ENCODE results near the gene XXYLT1. TPM values are rescaled to one million over a fixed set of nuclear protein-coding genes. Genes with fewer than 3 reads are reported as not detected.

The XXYLT1 gene
- total RNA-seq, 2 experiments from 2014 or later: 3.1 to 3.7 TPM

- ATAC-seq (ENCODE audit: poor library complexity) (no peak), DNase-seq (no peak)
- no peaks in the 10 kb centered on the region for H3K9me3 ChIP-seq (ENCODE audit: control insufficient read depth in 1 of 2, insufficient read depth in 1 of 2, low read length in 2 of 2)
- no peaks in the 10 kb centered on the region for H3K27me3 Mint-ChIP-seq
- no peak overlapping the region for H3K27ac ChIP-seq (ENCODE audit: low read depth in 1 of 2, low read length in 2 of 2)
- no peak overlapping the region for H3K4me3 Mint-ChIP-seq
- intact Hi-C loops (cut with DNase I, micrococcal nuclease): no loop called here
- no peaks in the 10 kb centered on the region for H3K36me3 ChIP-seq (ENCODE audit: insufficient read depth, low read length)
- H3K36me3 Mint-ChIP-seq (ENCODE audit: low read depth): no peaks in the 10 kb centered on the region
- peaks cover 14% of the 10 kb centered on the region for H3K4me1 Mint-ChIP-seq (ENCODE audit: low read depth)
- no peak overlapping the region for H3K4me3 ChIP-seq (ENCODE audit: low read length)
- peaks cover 3% of the 10 kb centered on the region for H3K4me1 ChIP-seq (ENCODE audit: insufficient read depth, low read length)
- H3K9me3 Mint-ChIP-seq: no peaks in the 10 kb centered on the region
- TF ChIP-seq CTCF (IDR thresholded peaks at IDR 0.05): no peak
- H3K27ac Mint-ChIP-seq: no peak overlapping the region
- ChIA-PET CTCF (no interaction called here), POLR2A (no interaction called here)
- no peaks in the 10 kb centered on the region for H3K27me3 ChIP-seq (ENCODE audit: control insufficient read depth in 1 of 2, insufficient read depth in 2 of 2, low read length in 2 of 2)
Measured at GRCh38 chr3:195201295-195201694, 69.7 kb downstream of the XXYLT1 start.

GRCh38 chr3:195200010-195200822 lies 70.7 kb downstream of the XXYLT1 start:
- intact Hi-C loops (cut with DNase I, micrococcal nuclease): no loop called here
- Histone ChIP-seq H3K4me3 (ENCODE audit: low read length) (no peak overlapping the region), H3K27ac (ENCODE audit: low read depth in 1 of 2, low read length in 2 of 2) (no peak overlapping the region), H3K4me1 (ENCODE audit: insufficient read depth, low read length) (no peaks in the 10 kb centered on the region), H3K36me3 (ENCODE audit: insufficient read depth, low read length) (no peaks in the 10 kb centered on the region), H3K9me3 (ENCODE audit: control insufficient read depth in 1 of 2, insufficient read depth in 1 of 2, low read length in 2 of 2) (no peaks in the 10 kb centered on the region), H3K27me3 (ENCODE audit: control insufficient read depth in 1 of 2, insufficient read depth in 2 of 2, low read length in 2 of 2) (no peaks in the 10 kb centered on the region)
- Mint-ChIP-seq H3K4me3 (no peak overlapping the region), H3K36me3 (ENCODE audit: low read depth) (no peaks in the 10 kb centered on the region), H3K27me3 (no peaks in the 10 kb centered on the region), H3K27ac (no peak overlapping the region), H3K4me1 (ENCODE audit: low read depth) (peaks cover 16% of the 10 kb centered on the region), H3K9me3 (no peaks in the 10 kb centered on the region)
- no peak for TF ChIP-seq CTCF (IDR thresholded peaks at IDR 0.05)
- ChIA-PET POLR2A (no interaction called here), CTCF (no interaction called here)
- no peak for ATAC-seq (ENCODE audit: poor library complexity)
- no peak for DNase-seq

GRCh38 chr3:195198426-195199346 lies 72.3 kb downstream of the XXYLT1 start:
- no peak overlapping the region for H3K4me3 Mint-ChIP-seq
- Histone ChIP-seq H3K36me3 (ENCODE audit: insufficient read depth, low read length) (no peaks in the 10 kb centered on the region), H3K27me3 (ENCODE audit: control insufficient read depth in 1 of 2, insufficient read depth in 2 of 2, low read length in 2 of 2) (no peaks in the 10 kb centered on the region), H3K4me3 (ENCODE audit: low read length) (no peak overlapping the region), H3K4me1 (ENCODE audit: insufficient read depth, low read length) (no peaks in the 10 kb centered on the region), H3K27ac (ENCODE audit: low read depth in 1 of 2, low read length in 2 of 2) (no peak overlapping the region), H3K9me3 (ENCODE audit: control insufficient read depth in 1 of 2, insufficient read depth in 1 of 2, low read length in 2 of 2) (no peaks in the 10 kb centered on the region)
- ChIA-PET CTCF (no interaction called here), POLR2A (no interaction called here)
- DNase-seq (no peak), ATAC-seq (ENCODE audit: poor library complexity) (no peak)
- no peaks in the 10 kb centered on the region for H3K9me3 Mint-ChIP-seq
- peaks cover 25% of the 10 kb centered on the region for H3K4me1 Mint-ChIP-seq (ENCODE audit: low read depth)
- TF ChIP-seq CTCF (IDR thresholded peaks at IDR 0.05): no peak
- no peaks in the 10 kb centered on the region for H3K27me3 Mint-ChIP-seq
- H3K27ac Mint-ChIP-seq: no peak overlapping the region
- no peaks in the 10 kb centered on the region for H3K36me3 Mint-ChIP-seq (ENCODE audit: low read depth)
- intact Hi-C loops (cut with DNase I, micrococcal nuclease): no loop called here
